ENCODE measurements around the gene S100A7. TPM values are rescaled to one million over a fixed set of nuclear protein-coding genes. Genes with fewer than 3 reads are reported as not detected.

Gene S100A7
- total and polyA plus RNA-seq, 2 of the 8 experiments (the other 6 are each of a cell fraction or from before 2014, with no cell fraction given): not detected

DNA sequence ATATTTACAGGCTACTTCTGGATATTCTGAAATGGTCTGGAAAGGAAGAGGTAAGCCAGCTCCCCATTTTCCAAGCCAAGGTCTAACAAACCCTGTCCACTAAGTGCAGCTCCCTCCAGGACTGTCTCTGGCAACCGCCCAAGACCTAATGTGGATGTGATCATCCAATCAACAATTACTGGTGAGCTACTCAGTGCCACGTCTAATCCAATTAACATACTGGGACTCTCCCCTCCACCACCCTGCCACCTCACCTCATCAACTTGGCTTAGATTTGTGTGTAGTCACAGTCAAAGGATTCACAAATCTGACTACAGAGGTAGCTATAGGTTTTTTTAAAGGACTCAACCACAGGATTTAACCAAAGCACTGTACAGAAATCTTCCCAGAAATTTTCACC, 25.4 kb upstream of the S100A7 start:
- no peak overlapping the region for H3K27ac ChIP-seq (ENCODE audit: low read depth, low read length)
- H3K9me3 ChIP-seq (ENCODE audit: insufficient read depth in 2 of 2, low read depth in 1 of 2, low read length in 1 of 2): no peaks in the 10 kb centered on the region; a peak in 1 of 4 replicates
- H3K36me3 ChIP-seq (ENCODE audit: control insufficient read depth in 2 of 4, insufficient read depth in 4 of 4, low read length in 3 of 4): no peaks in the 10 kb centered on the region
- H4K8ac ChIP-seq (ENCODE audit: extremely low read depth, insufficient read depth, low read length): no peak overlapping the region
- H4K5ac ChIP-seq (ENCODE audit: insufficient read length, low read depth, low read length): no peak overlapping the region
- H3K4ac ChIP-seq (replicated peaks; ENCODE audit: insufficient read length, low read depth, low read length): no peak overlapping the region
- ChIA-PET CTCF (ENCODE audit: partially characterized antibody) (interaction anchor here (0.7 to 21.4 kb wide), 9 partner anchors 9 to 134 kb away, joined by 3 to 360 read pairs (median 5); partner anchors contain the start of genes PGLYRP4 and S100A9), POLR2A (ENCODE audit: partially characterized antibody) (interaction anchor here (1.3 to 2.1 kb wide), 2 partner anchors 9 to 20 kb away, joined by 3 to 5 read pairs; no protein-coding TSS in a partner anchor)
- H3K23ac ChIP-seq (ENCODE audit: insufficient read length): no peak overlapping the region
- no peak overlapping the region for H3K18ac ChIP-seq (ENCODE audit: extremely low read depth, low read length)
- H3K14ac ChIP-seq (ENCODE audit: insufficient read length): no peak overlapping the region
- H4K91ac ChIP-seq (replicated peaks; ENCODE audit: insufficient read length, low read length): no peak overlapping the region
- DNase-seq (ENCODE audit: low read depth in 1 of 2, low spot score in 2 of 2) (no peak), FAIRE-seq (no peak)
- no peak overlapping the region for H2BK5ac ChIP-seq (ENCODE audit: low read depth, low read length)
- H3K27me3 ChIP-seq (replicated peaks in 1 of 4; ENCODE audit: control insufficient read depth in 3 of 4, extremely low read depth in 1 of 4, insufficient read depth in 3 of 4, low read length in 3 of 4): no peaks in the 10 kb centered on the region; a peak in 1 of 7 replicates
- H2AK5ac ChIP-seq (ENCODE audit: low read depth, low read length): no peak overlapping the region
- H2BK15ac ChIP-seq (ENCODE audit: low read length): no peak overlapping the region
- H3K56ac ChIP-seq (replicated peaks; ENCODE audit: insufficient read length, low read depth, low read length): no peak overlapping the region
- H3K4me2 ChIP-seq (ENCODE audit: insufficient read depth in 1 of 2, low read depth in 2 of 2, low read length in 2 of 2): no peak overlapping the region
- H2BK12ac ChIP-seq (ENCODE audit: low read depth, low read length): peak overlapping the region; percentile 60; the same call in 1 of the 2 replicates
- H3K4me1 ChIP-seq (replicated peaks in 1 of 4; ENCODE audit: control insufficient read depth in 3 of 4, insufficient read depth in 4 of 4, low read length in 3 of 4): peaks cover 0 to 9% (median 0%) of the 10 kb centered on the region in 4 experiments; a peak in 5 of 7 replicates
- H2BK20ac ChIP-seq (ENCODE audit: low read length): no peak overlapping the region
- H3K79me1 ChIP-seq (ENCODE audit: low read depth, low read length): no peaks in the 10 kb centered on the region
- H4K20me1 ChIP-seq (replicated peaks in 1 of 2; ENCODE audit: control insufficient read depth in 1 of 2, insufficient read depth in 2 of 2, low read length in 2 of 2): no peaks in the 10 kb centered on the region
- no peaks in the 10 kb centered on the region for H3K79me2 ChIP-seq (ENCODE audit: control insufficient read depth in 1 of 2, insufficient read depth in 2 of 2, low read length in 2 of 2)
- WGBS, 2 experiments (ENCODE audit: extremely low coverage in 1 of 2, insufficient coverage in 1 of 2, insufficient read length in 1 of 2, insufficient replicate concordance in 2 of 2, low coverage in 1 of 2, low lambda C conversion rate in 2 of 2, missing lambda C conversion rate in 1 of 2): 63% methylated on average over 2 of the region's 2 CpGs; no CpG with 5 or more reads in 1 of the 2 experiments
- no peak overlapping the region for H3K9ac ChIP-seq (replicated peaks in 1 of 4; ENCODE audit: extremely low read depth in 1 of 4, low read depth in 3 of 4, low read length in 3 of 4)
- no peaks in the 10 kb centered on the region for H3K23me2 ChIP-seq (ENCODE audit: low read depth, low read length)
- H2BK120ac ChIP-seq (replicated peaks; ENCODE audit: low read depth, low read length): no peak overlapping the region
- H3K4me3 ChIP-seq (ENCODE audit: extremely low read depth in 1 of 4, insufficient read depth in 2 of 4, low read depth in 3 of 4, low read length in 4 of 4): no peak overlapping the region
- no peak overlapping the region for H2AFZ ChIP-seq (ENCODE audit: low read length)
- TF ChIP-seq GTF2F1 (IDR thresholded peaks at IDR 0.05; ENCODE audit: borderline replicate concordance, low read depth, low read length): no peak

Data from H1 (cell line).